ENCODE measurements around the gene PTPRN2.

The PTPRN2 gene

GRCh38 chr7:157813741-157814661 lies 773.6 kb downstream of the PTPRN2 start:
- DNase-seq, result no peak

GRCh38 chr7:157813053-157813452 lies 774.6 kb downstream of the PTPRN2 start:
- DNase-seq, result no peak

GRCh38 chr7:157811946-157812345 lies 775.7 kb downstream of the PTPRN2 start:
- DNase-seq, result no peak

GRCh38 chr7:157809863-157810851 lies 777.5 kb downstream of the PTPRN2 start:
- no peak for DNase-seq

- DNase-seq, result no peak
These were observed 778.3 kb downstream of the PTPRN2 start for GRCh38 chr7:157809154-157809862.

GRCh38 chr7:157808042-157808441 lies 779.6 kb downstream of the PTPRN2 start:
- no peak for DNase-seq

- no peak for DNase-seq
These were observed 780.1 kb downstream of the PTPRN2 start for GRCh38 chr7:157807510-157807909.

GRCh38 chr7:157806711-157807110 lies 780.9 kb downstream of the PTPRN2 start:
- no peak for DNase-seq

GRCh38 chr7:157805713-157806112 lies 781.9 kb downstream of the PTPRN2 start:
- no peak for DNase-seq

GRCh38 chr7:157803906-157804305 lies 783.7 kb downstream of the PTPRN2 start:
- no peak for DNase-seq

GRCh38 chr7:157801971-157802675 lies 785.5 kb downstream of the PTPRN2 start:
- no peak for DNase-seq

- DNase-seq, result no peak
These were observed 786.5 kb downstream of the PTPRN2 start for GRCh38 chr7:157801113-157801512.

- DNase-seq, result no peak
These were observed 787.3 kb downstream of the PTPRN2 start for GRCh38 chr7:157800281-157800680.

GRCh38 chr7:157799076-157799685 lies 788.4 kb downstream of the PTPRN2 start:
- DNase-seq, result no peak

GRCh38 chr7:157797361-157797760 lies 790.3 kb downstream of the PTPRN2 start:
- no peak for DNase-seq

GRCh38 chr7:157796846-157797245 lies 790.8 kb downstream of the PTPRN2 start:
- DNase-seq, result no peak

- no peak for DNase-seq
These were observed 792.0 kb downstream of the PTPRN2 start for GRCh38 chr7:157795643-157796042.

- DNase-seq, result no peak
These were observed 792.4 kb downstream of the PTPRN2 start for GRCh38 chr7:157795199-157795598.

- DNase-seq, result no peak
These were observed 792.9 kb downstream of the PTPRN2 start for GRCh38 chr7:157794746-157795065.

GRCh38 chr7:157793973-157794745 lies 793.5 kb downstream of the PTPRN2 start:
- DNase-seq, result no peak

- DNase-seq, result no peak
These were observed 794.6 kb downstream of the PTPRN2 start for GRCh38 chr7:157793087-157793353.

Data from effector CD4-positive, alpha-beta T cell (primary cell).